Endometrial microvascular endothelial cells (primary cell): ENCODE results near the gene DCLRE1C. TPM values are rescaled to one million over a fixed set of nuclear protein-coding genes. Genes with fewer than 3 reads are reported as not detected.
"Not testable (repeated sequence)": the region's sequence is repeated elsewhere in the genome, so short reads cannot be mapped to it uniquely, and the experiment has no call there.

Experiments
- in situ Hi-C: cut with HindIII; loops from 2 replicates; pipeline ENCODE4 v1.10.0; 2017; ENCODE audit warnings: low sequenced_read_pairs, low pct_unique_long_range_greater_than_20kb; ENCODE audit errors: inconsistent ontology term
- total RNA-seq: library from RNA; depleted of rRNA; stranded (reverse); fragments of >200 nt; gene quantifications from one replicate; pipeline ENCODE4 v1.2.3, GENCODE V29; 2015; ENCODE audit errors: inconsistent ontology term

The DCLRE1C gene
- total RNA-seq, 1 donor from 2014 or later, result 5.7 TPM

- in situ Hi-C loops, result no loop called here
Observed at GRCh38 chr10:14904864-14905263, 49.0 kb downstream of the DCLRE1C start.

- in situ Hi-C loops, result no loop called here
Observed at GRCh38 chr10:14904316-14904732, 49.6 kb downstream of the DCLRE1C start.

GRCh38 chr10:14891151-14891550 lies 62.7 kb downstream of the DCLRE1C start:
- in situ Hi-C loops, result no loop called here

- in situ Hi-C loops, result no loop called here
Observed at GRCh38 chr10:14889318-14889717, 64.6 kb downstream of the DCLRE1C start.

- in situ Hi-C loops, result no loop called here
Observed at GRCh38 chr10:14884082-14884481, 69.8 kb downstream of the DCLRE1C start.

GRCh38 chr10:14880229-14880628 lies 73.7 kb downstream of the DCLRE1C start:
- in situ Hi-C loops, result no loop called here

GRCh38 chr10:14879928-14880193 lies 74.0 kb downstream of the DCLRE1C start:
- in situ Hi-C loops, result no loop called here

- in situ Hi-C loops, result no loop called here
Observed at GRCh38 chr10:14879124-14879927, 74.6 kb downstream of the DCLRE1C start.

GRCh38 chr10:14878266-14879123 lies 75.4 kb downstream of the DCLRE1C start, which contains the start of gene SUV39H2:
TSS of gene SUV39H2 (plus strand) at chr10:14878866. CDS start at chr10:14878889, 23 bp downstream.
- in situ Hi-C loops, result no loop called here

- in situ Hi-C loops, result no loop called here
Observed at GRCh38 chr10:14876764-14877163, 77.1 kb downstream of the DCLRE1C start.

- in situ Hi-C loops, result no loop called here
Observed at GRCh38 chr10:14875941-14876340, 78.0 kb downstream of the DCLRE1C start.

- in situ Hi-C loops, result no loop called here
Observed at GRCh38 chr10:14873090-14873760, 80.7 kb downstream of the DCLRE1C start.

GRCh38 chr10:14864871-14865270 lies 89.0 kb downstream of the DCLRE1C start:
- in situ Hi-C loops, result not testable (repeated sequence)

GRCh38 chr10:14864466-14864865 lies 89.4 kb downstream of the DCLRE1C start:
- in situ Hi-C loops, result not testable (repeated sequence)

GRCh38 chr10:14860791-14861190 lies 93.1 kb downstream of the DCLRE1C start:
- in situ Hi-C loops, result no loop called here

GRCh38 chr10:14859775-14860174 lies 94.1 kb downstream of the DCLRE1C start:
- in situ Hi-C loops, result no loop called here

- in situ Hi-C loops, result no loop called here
Observed at GRCh38 chr10:14859043-14859442, 94.9 kb downstream of the DCLRE1C start.

- in situ Hi-C loops, result no loop called here
Observed at GRCh38 chr10:14858338-14858960, 95.4 kb downstream of the DCLRE1C start.

- in situ Hi-C loops, result no loop called here
Observed at GRCh38 chr10:14855453-14855852, 98.4 kb downstream of the DCLRE1C start.
